Measurements from ENCODE around the gene NTRK2.

- TF ChIP-seq CTCF (IDR thresholded peaks at IDR 0.05; ENCODE audit: low read depth, low read length, poor library complexity, severe bottlenecking) = no peak
- TF ChIP-seq EZH2phosphoT487 (IDR thresholded peaks at IDR 0.05; ENCODE audit: borderline replicate concordance, low read length) = no peak
These were observed 138.9 kb downstream of the NTRK2 start for GRCh38 chr9:84808416-84808815.
